K562 treated with DMSO at 1 percent for 48 hours (cell line): Measurements from ENCODE around the gene KCNK5. TPM values are rescaled to one million over a fixed set of nuclear protein-coding genes. Genes with fewer than 3 reads are reported as not detected.

ENCODE experiments used
- total RNA-seq: library from RNA; unstranded; fragments of 300-600 nt; gene quantifications from 2 replicates; pipeline ENCODE4 v1.2.3, GENCODE V29; 2022; ENCODE audit warnings: low replicate concordance; ENCODE audit errors: extremely low read depth

KCNK5 gene, protein sequence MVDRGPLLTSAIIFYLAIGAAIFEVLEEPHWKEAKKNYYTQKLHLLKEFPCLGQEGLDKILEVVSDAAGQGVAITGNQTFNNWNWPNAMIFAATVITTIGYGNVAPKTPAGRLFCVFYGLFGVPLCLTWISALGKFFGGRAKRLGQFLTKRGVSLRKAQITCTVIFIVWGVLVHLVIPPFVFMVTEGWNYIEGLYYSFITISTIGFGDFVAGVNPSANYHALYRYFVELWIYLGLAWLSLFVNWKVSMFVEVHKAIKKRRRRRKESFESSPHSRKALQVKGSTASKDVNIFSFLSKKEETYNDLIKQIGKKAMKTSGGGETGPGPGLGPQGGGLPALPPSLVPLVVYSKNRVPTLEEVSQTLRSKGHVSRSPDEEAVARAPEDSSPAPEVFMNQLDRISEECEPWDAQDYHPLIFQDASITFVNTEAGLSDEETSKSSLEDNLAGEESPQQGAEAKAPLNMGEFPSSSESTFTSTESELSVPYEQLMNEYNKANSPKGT
- total RNA-seq, result not detected in 2 replicates

GRCh38 chr6:39228992-39229767 is at the start of gene KCNK5:
KCNK5 (minus strand) TSS chr6:39229475; CDS start chr6:39229111, 364 bp downstream.

Other genes with a start within 250 kb of the KCNK5 start
- gene GLP1R, start 180.7 kb downstream of the KCNK5 start, total RNA-seq, result not detected in 2 replicates
- not detected in 2 replicates for gene SAYSD1, start 114.3 kb downstream of the KCNK5 start, total RNA-seq
- not detected in 2 replicates for gene KCNK17, start 84.9 kb upstream of the KCNK5 start, total RNA-seq
- not detected in 2 replicates for gene KCNK16, start 93.2 kb upstream of the KCNK5 start, total RNA-seq